Endothelial cell of umbilical vein (primary cell): ENCODE data around the gene RGL3.

ENCODE experiments used
- EZH2 ChIP-seq: IDR thresholded peaks from 2 replicates; pipeline ENCODE4 v1.6.1; 2012; ENCODE audit warnings: borderline replicate concordance, low read depth, mild to moderate bottlenecking, moderate library complexity, low read length, inconsistent platforms; ENCODE audit not compliant: severe bottlenecking
- MYC ChIP-seq: IDR thresholded peaks from one replicate; pipeline ENCODE4 v1.6.1; 2011; ENCODE audit warnings: mild to moderate bottlenecking, low read depth, low read length
- POLR2A ChIP-seq: IDR thresholded peaks from 2 replicates; pipeline ENCODE4 v1.6.1; 2012; ENCODE audit warnings: low read depth, mild to moderate bottlenecking, control low read depth, low read length
- TF ChIP-seq, protein P1 (sequence below), 2 donors: IDR thresholded peaks; 1 replicate in 1 of 2; 2 replicates in 1 of 2; pipeline ENCODE4 v1.5.1; 2011; ENCODE audit warnings: low read length in 2 of 2, mild to moderate bottlenecking in 2 of 2, moderate library complexity in 2 of 2, control low read depth in 1 of 2, inconsistent platforms in 1 of 2, low read depth in 1 of 2; ENCODE audit not compliant: insufficient read depth in 1 of 2; ENCODE audit errors: extremely low read depth in 1 of 2
- TF ChIP-seq, protein P2 (sequence below): IDR thresholded peaks from 2 replicates; pipeline ENCODE4 v1.6.1; 2011; ENCODE audit not compliant: insufficient read depth, insufficient read length

DNA sequence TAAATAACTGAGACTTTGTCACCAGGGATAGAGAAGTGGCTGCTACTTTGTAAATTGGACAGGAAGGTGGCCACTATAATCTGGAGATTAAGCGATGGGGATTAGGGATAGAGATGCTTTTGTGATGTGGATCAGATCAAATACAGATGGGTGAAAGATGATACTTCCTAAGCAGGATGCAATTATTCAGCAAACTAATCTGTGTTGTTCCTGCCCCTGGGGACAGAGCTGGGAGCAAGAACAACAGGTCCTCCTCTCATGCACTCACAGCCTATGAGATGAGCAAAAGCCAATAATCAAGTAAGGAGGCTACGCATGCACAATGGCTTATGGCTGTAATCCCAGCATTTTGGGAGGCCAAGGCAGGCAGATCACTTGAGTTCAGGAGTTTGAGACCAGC is 4.6 kb downstream of the RGL3 start:
- TF ChIP-seq, protein P1, sequence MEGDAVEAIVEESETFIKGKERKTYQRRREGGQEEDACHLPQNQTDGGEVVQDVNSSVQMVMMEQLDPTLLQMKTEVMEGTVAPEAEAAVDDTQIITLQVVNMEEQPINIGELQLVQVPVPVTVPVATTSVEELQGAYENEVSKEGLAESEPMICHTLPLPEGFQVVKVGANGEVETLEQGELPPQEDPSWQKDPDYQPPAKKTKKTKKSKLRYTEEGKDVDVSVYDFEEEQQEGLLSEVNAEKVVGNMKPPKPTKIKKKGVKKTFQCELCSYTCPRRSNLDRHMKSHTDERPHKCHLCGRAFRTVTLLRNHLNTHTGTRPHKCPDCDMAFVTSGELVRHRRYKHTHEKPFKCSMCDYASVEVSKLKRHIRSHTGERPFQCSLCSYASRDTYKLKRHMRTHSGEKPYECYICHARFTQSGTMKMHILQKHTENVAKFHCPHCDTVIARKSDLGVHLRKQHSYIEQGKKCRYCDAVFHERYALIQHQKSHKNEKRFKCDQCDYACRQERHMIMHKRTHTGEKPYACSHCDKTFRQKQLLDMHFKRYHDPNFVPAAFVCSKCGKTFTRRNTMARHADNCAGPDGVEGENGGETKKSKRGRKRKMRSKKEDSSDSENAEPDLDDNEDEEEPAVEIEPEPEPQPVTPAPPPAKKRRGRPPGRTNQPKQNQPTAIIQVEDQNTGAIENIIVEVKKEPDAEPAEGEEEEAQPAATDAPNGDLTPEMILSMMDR (IDR thresholded peaks at IDR 0.05; ENCODE audit: extremely low read depth in 1 of 2, insufficient read depth in 1 of 2, low read depth in 1 of 2, low read length in 2 of 2): no peak
- TF ChIP-seq POLR2A: no peak
- TF ChIP-seq, protein P2, sequence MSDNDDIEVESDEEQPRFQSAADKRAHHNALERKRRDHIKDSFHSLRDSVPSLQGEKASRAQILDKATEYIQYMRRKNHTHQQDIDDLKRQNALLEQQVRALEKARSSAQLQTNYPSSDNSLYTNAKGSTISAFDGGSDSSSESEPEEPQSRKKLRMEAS: no peak
- TF ChIP-seq EZH2: no peak
- TF ChIP-seq MYC: no peak
